K562 (cell line): ENCODE results near the gene CRHR1. TPM values are rescaled to one million over a fixed set of nuclear protein-coding genes. Genes with fewer than 3 reads are reported as not detected.
A peak's percentile ranks its signal among the peaks of the same experiment; 100 is the strongest.

Experiments
- ATAC-seq: fragments of 200-7000 bp; cut with Tn5 transposase; 3 replicates; pipeline ENCODE4 v1.9.1; 2020; ENCODE audit warnings: moderate library complexity
- BruUV-seq: library from RNA; stranded (reverse); fragments of 400-500 nt; replicated peaks from 2 replicates; lab custom pipeline; 2021; lab: Mats Ljungman, UMichigan
- CTCF ChIA-PET: fragments of 300-600 bp; formaldehyde crosslinking; extraction: SDS; loops from one replicate; lab custom pipeline; 2021; ENCODE audit warnings: low intra/inter-chr PET ratio; lab: Yijun Ruan, JAX
- POLR2A ChIA-PET: fragments of 300-600, 350-650 bp; sonication (Branson Sonifier 250); formaldehyde crosslinking; extraction: SDS; loops from one replicate; lab custom pipeline; 2021; ENCODE audit warnings: antibody characterized with exemption, inconsistent platforms; lab: Yijun Ruan, JAX
- DNase-seq, 4 experiments: peaks; one replicate each; pipeline versions ENCODE4 v3.0.0 to v3.0.0-alpha.2; 2011 to 2018; ENCODE audit warnings: low spot score in 3 of 4, mixed read lengths in 3 of 4; ENCODE audit errors: extremely low read depth in 1 of 4
- FAIRE-seq: peaks from 2 replicates; lab custom pipeline; 2011; peaks lifted over from hg19 to GRCh38; lab: Jason Lieb, UNC
- H2AFZ ChIP-seq: 2 replicates; pipeline ENCODE4 v1.6.0; 2011; ENCODE audit warnings: low read depth, low read length, control low read depth, inconsistent platforms
- H3K27ac ChIP-seq: fragments of 200-600 bp; 3 replicates; pipeline ENCODE4 v1.8.0; 2011; ENCODE audit warnings: low read depth, mild to moderate bottlenecking, control low read depth, inconsistent platforms, low read length, moderate library complexity, mixed read lengths; ENCODE audit errors: extremely low read depth
- H3K27me3 ChIP-seq, 2 experiments: fragments of 300-600 bp in 1 of 2; 2 replicates in 1 of 2; 3 replicates in 1 of 2; pipeline versions ENCODE4 v1.6.0 to v1.8.0; 2011; ENCODE audit warnings: inconsistent platforms in 2 of 2, low read length in 2 of 2, mild to moderate bottlenecking in 1 of 2, mixed read lengths in 1 of 2, moderate library complexity in 1 of 2; ENCODE audit not compliant: control insufficient read depth in 2 of 2, insufficient read depth in 2 of 2
- H3K36me3 ChIP-seq: fragments of 300-600 bp; 3 replicates; pipeline ENCODE4 v1.8.0; 2011; ENCODE audit warnings: mild to moderate bottlenecking, low read length, inconsistent platforms; ENCODE audit not compliant: control insufficient read depth, insufficient read depth
- H3K4me1 ChIP-seq, 2 experiments: fragments of 200-600 bp in 1 of 2; replicated peaks in 1 of 2; 2 replicates in 1 of 2; 3 replicates in 1 of 2; pipeline versions ENCODE4 v1.5.1 to v1.8.0; 2011; ENCODE audit warnings: inconsistent platforms in 2 of 2, low read length in 2 of 2, mild to moderate bottlenecking in 1 of 2, mixed read lengths in 1 of 2, moderate library complexity in 1 of 2; ENCODE audit not compliant: control insufficient read depth in 2 of 2, insufficient read depth in 2 of 2
- H3K4me2 ChIP-seq: 2 replicates; pipeline ENCODE4 v1.6.1; 2011; ENCODE audit warnings: low read length, control low read depth, inconsistent platforms, mixed read lengths; ENCODE audit not compliant: insufficient read depth
- H3K4me3 ChIP-seq: fragments of 200-600 bp; sonication (generic), shearing (Covaris generic); 2 replicates; pipeline ENCODE4 v1.5.1; 2016; ENCODE audit warnings: control low read depth, inconsistent platforms
- H3K79me2 ChIP-seq: fragments of 200-600 bp; 3 replicates; pipeline ENCODE4 v1.8.0; 2011; ENCODE audit warnings: low read length, inconsistent platforms; ENCODE audit not compliant: control insufficient read depth, insufficient read depth
- H3K9ac ChIP-seq, 2 experiments: 2 replicates each; pipeline versions ENCODE4 v1.6.0 to v1.6.1; 2011; ENCODE audit warnings: low read depth in 2 of 2, low read length in 2 of 2, control low read depth in 1 of 2, inconsistent platforms in 1 of 2, mild to moderate bottlenecking in 1 of 2, mixed read lengths in 1 of 2; ENCODE audit not compliant: insufficient read depth in 1 of 2
- H3K9me1 ChIP-seq: one replicate; pipeline ENCODE4 v1.6.0; 2011; ENCODE audit warnings: inconsistent platforms, mild to moderate bottlenecking, low read length, moderate library complexity; ENCODE audit not compliant: control insufficient read depth, insufficient read depth
- H3K9me3 ChIP-seq: replicated peaks from 2 replicates; pipeline ENCODE4 v1.5.1; 2011; ENCODE audit warnings: low read depth, low read length, inconsistent platforms; ENCODE audit not compliant: control insufficient read depth, insufficient read depth
- H4K20me1 ChIP-seq: replicated peaks from 2 replicates; pipeline ENCODE4 v1.6.1; 2011; ENCODE audit warnings: low read length, inconsistent platforms, mixed read lengths; ENCODE audit not compliant: control insufficient read depth, insufficient read depth
- BHLHE40 ChIP-seq: IDR thresholded peaks from 2 replicates; pipeline ENCODE4 v1.6.1; 2011; ENCODE audit warnings: low read length, improper control_type of control experiment
- FOSL1 ChIP-seq: fragments of 200-800 bp; sonication (Bioruptor generic); conservative IDR thresholded peaks from 2 replicates; pipeline ENCODE4 v1.6.1; 2016; ENCODE audit warnings: missing genetic modification characterization, missing compliant biosample characterization
- JUND ChIP-seq, 2 experiments: IDR thresholded peaks; 2 replicates in 1 of 2; 3 replicates in 1 of 2; pipeline ENCODE4 v1.6.1; 2011; ENCODE audit warnings: borderline replicate concordance in 2 of 2, low read depth in 2 of 2, low read length in 2 of 2, improper control_type of control experiment in 1 of 2, missing biosample characterization in 1 of 2, missing genetic modification characterization in 1 of 2, missing genetic modification reagents in 1 of 2
- MAZ ChIP-seq, 2 experiments: fragments of 450-650 bp in 1 of 2; sonication (generic) in 1 of 2; formaldehyde crosslinking; IDR thresholded peaks in 1 of 2; conservative IDR thresholded peaks in 1 of 2; 2 replicates each; pipeline versions ENCODE4 v1.4.0 to v1.5.0; 2020; ENCODE audit warnings: mild to moderate bottlenecking in 1 of 2, missing genetic modification reagents in 1 of 2
- MGA ChIP-seq: fragments of 450-650 bp; IDR thresholded peaks from 2 replicates; pipeline ENCODE4 v1.6.1; 2016; ENCODE audit warnings: mild to moderate bottlenecking, moderate library complexity
- TBL1XR1 ChIP-seq, 2 experiments: IDR thresholded peaks; 2 replicates each; pipeline ENCODE4 v1.6.1; 2012; ENCODE audit warnings: improper control_type of control experiment in 2 of 2, low read length in 2 of 2, mild to moderate bottlenecking in 1 of 2
- ZNF41 ChIP-seq: fragments of 250-450 bp; sonication (Bioruptor Pico); conservative IDR thresholded peaks from 2 replicates; pipeline ENCODE4 v1.4.0; 2020; ENCODE audit warnings: mild to moderate bottlenecking
- ZSCAN29 ChIP-seq: fragments of 450-650 bp; IDR thresholded peaks from 2 replicates; pipeline ENCODE4 v1.6.1; 2017
- WGBS: fragments of 100-300 bp; shearing (Covaris generic); methylation state at CpG from one replicate; pipeline ENCODE4 v1.1.6; 2016; ENCODE audit warnings: low coverage, mixed read lengths; ENCODE audit not compliant: insufficient coverage; ENCODE audit errors: missing lambda C conversion rate; 5-methylcytosine and 5-hydroxymethylcytosine counted together
- in situ Hi-C: fragments of 300-500 bp; cut with MboI; formaldehyde crosslinking; loops from 4 replicates; pipeline ENCODE4 v1.15.0; 2018; ENCODE audit warnings: inconsistent platforms, mixed read lengths
- intact Hi-C: fragments of 100-400 bp; cut with micrococcal nuclease; formaldehyde crosslinking; loops from 2 replicates; pipeline ENCODE4 v1.14.2; 2022
- polyA plus RNA-seq, 8 experiments: library from polyadenylated mRNA; depleted of rRNA in 4 of 8; stranded (reverse) in 5 of 8; unstranded in 3 of 8; fragments of >200 nt; fragmentation: Nextera tagmentation in 2 of 8; fragmentation: Illumina TruSeq in 1 of 8; extraction: Ambion mirVana in 2 of 8; extraction: Trizol in 1 of 8; gene quantifications; 2 replicates each; pipeline versions ENCODE4 v1.2.1 to v1.2.3, GENCODE V29; 2011 to 2014; ENCODE audit warnings: inconsistent platforms in 1 of 8, missing spikeins in 1 of 8
- total RNA-seq, 7 experiments: library from RNA; depleted of rRNA in 6 of 7; stranded (reverse); fragments of >200 nt in 6 of 7; fragmentation: Illumina TruSeq in 2 of 7; extraction: Trizol in 2 of 7; gene quantifications; 2 replicates each; pipeline versions ENCODE4 v1.2.1 to v1.2.3, GENCODE V29; 2011 to 2021; ENCODE audit warnings: low replicate concordance in 1 of 7

CRHR1 gene
- total and polyA plus RNA-seq, 9 of the 15 experiments (the other 6 are each of a cell fraction or from before 2014, with no cell fraction given) = 0.05 TPM; not detected in 8

- H3K9me1 ChIP-seq = peaks cover 3% of the 10 kb centered on the region
- no peak overlapping the region for H3K4me2 ChIP-seq
- intact Hi-C loops = no loop called here
- under 1% methylated on average over 26 of the region's 26 CpGs for WGBS
- no peaks in the 10 kb centered on the region for H3K36me3 ChIP-seq
- no peaks in the 10 kb centered on the region for H3K79me2 ChIP-seq
- DNase-seq = no peak
- no peak overlapping the region for H3K27ac ChIP-seq
- peaks cover 4 to 67% of the 10 kb centered on the region in 2 experiments; a peak in 3 of 5 replicates for H3K27me3 ChIP-seq
- no peak for FAIRE-seq
- BruUV-seq = no TSS peak
- ATAC-seq = no peak
- H4K20me1 ChIP-seq = peaks cover 10% of the 10 kb centered on the region
- H3K4me1 ChIP-seq = peaks cover 0 to 4% of the 10 kb centered on the region in 2 experiments; a peak in 2 of 5 replicates
- ChIA-PET CTCF (no interaction called here), POLR2A (interaction anchor here (1.1 kb wide), 1 partner anchor 17 kb away, joined by 5 read pairs; no protein-coding TSS in a partner anchor)
- H3K9me3 ChIP-seq = no peaks in the 10 kb centered on the region
- in situ Hi-C loops = loop anchor here (5.0 to 25.0 kb wide), 2 partner anchors 192 to 422 kb away; no protein-coding TSS in a partner anchor
- no peak overlapping the region for H3K4me3 ChIP-seq
- H3K9ac ChIP-seq = no peak overlapping the region
- H2AFZ ChIP-seq = no peak overlapping the region
- TF ChIP-seq TBL1XR1 (IDR thresholded peaks at IDR 0.05; ENCODE audit: low read length in 2 of 2) (no peak), MAZ (CRISPR knock-in tag; conservative IDR thresholded peaks at IDR 0.05 in 1 of 2, IDR thresholded peaks at IDR 0.05 in 1 of 2) (no peak), ZNF41 (CRISPR knock-in tag) (no peak), BHLHE40 (0 out of 2 replicates have a peak, but pooled peaks have one; percentile 7), JUND (IDR thresholded peaks at IDR 0.05; ENCODE audit: borderline replicate concordance, low read depth, low read length) (peak; percentile 41; the same call in 1 of the 2 replicates), JUND (tag; IDR thresholded peaks at IDR 0.05; ENCODE audit: borderline replicate concordance, low read depth, low read length) (no peak), FOSL1 (peak; percentile 61), ZSCAN29 (no peak), MGA (no peak)
Observed at GRCh38 chr17:45834471-45835396, 50.6 kb downstream of the CRHR1 start.
